Hepatocyte (in vitro differentiated cells): ENCODE measurements around the gene GGTLC1. TPM values are rescaled to one million over a fixed set of nuclear protein-coding genes. Genes with fewer than 3 reads are reported as not detected.

Experiments used
- DNase-seq: peaks from one replicate; pipeline ENCODE4 v3.0.0-alpha.2; 2016; ENCODE audit warnings: low spot score
- H2AFZ ChIP-seq: fragments of 200-600 bp; sonication (generic); 2 replicates; pipeline ENCODE4 v1.6.0; 2016; ENCODE audit warnings: antibody characterized with exemption, mild to moderate bottlenecking
- H3K27ac ChIP-seq: fragments of 200-600 bp; sonication (generic); 2 replicates; pipeline ENCODE4 v1.5.1; 2016; ENCODE audit warnings: mild to moderate bottlenecking
- H3K27me3 ChIP-seq: fragments of 200-600 bp; sonication (generic); 2 replicates; pipeline ENCODE4 v1.6.1; 2016
- H3K36me3 ChIP-seq: fragments of 200-600 bp; sonication (generic); replicated peaks from 2 replicates; pipeline ENCODE4 v1.5.1; 2016; ENCODE audit warnings: low read depth; ENCODE audit not compliant: insufficient read depth
- H3K4me1 ChIP-seq: fragments of 200-600 bp; sonication (generic); 2 replicates; pipeline ENCODE4 v1.5.1; 2016; ENCODE audit warnings: mild to moderate bottlenecking, moderate library complexity; ENCODE audit not compliant: insufficient read depth
- H3K4me2 ChIP-seq: fragments of 200-600 bp; sonication (generic); 2 replicates; pipeline ENCODE4 v1.6.0; 2016
- H3K4me3 ChIP-seq: fragments of 200-600 bp; sonication (generic); 2 replicates; pipeline ENCODE4 v1.5.1; 2016; ENCODE audit warnings: mild to moderate bottlenecking
- H3K79me2 ChIP-seq: fragments of 200-600 bp; sonication (generic); 2 replicates; pipeline ENCODE4 v1.6.0; 2017; ENCODE audit warnings: mild to moderate bottlenecking
- H3K9me2 ChIP-seq: fragments of 200-600 bp; sonication (generic); replicated peaks from 2 replicates; pipeline ENCODE4 v1.6.0; 2017; ENCODE audit warnings: mild to moderate bottlenecking; ENCODE audit not compliant: insufficient read depth
- H3K9me3 ChIP-seq: fragments of 200-600 bp; sonication (generic); 2 replicates; pipeline ENCODE4 v1.5.1; 2016; ENCODE audit warnings: low read depth, mild to moderate bottlenecking
- H4K20me1 ChIP-seq: fragments of 200-600 bp; sonication (generic); 2 replicates; pipeline ENCODE4 v1.6.0; 2016; ENCODE audit warnings: mild to moderate bottlenecking; ENCODE audit not compliant: insufficient read depth, poor library complexity, severe bottlenecking
- CTCF ChIP-seq: fragments of 200-600 bp; sonication (generic); IDR thresholded peaks from 2 replicates; pipeline ENCODE4 v1.5.1; 2016; ENCODE audit warnings: antibody characterized with exemption, mild to moderate bottlenecking; ENCODE audit not compliant: poor library complexity
- EZH2 ChIP-seq: fragments of 200-600 bp; sonication (generic); IDR thresholded peaks from 2 replicates; pipeline ENCODE4 v1.6.1; 2016; ENCODE audit warnings: antibody characterized with exemption, mild to moderate bottlenecking, borderline replicate concordance
- EZH2phosphoT487 ChIP-seq: fragments of 200-600 bp; sonication (generic); IDR thresholded peaks from one replicate; pipeline ENCODE4 v1.6.1; 2018; ENCODE audit warnings: antibody characterized with exemption, mild to moderate bottlenecking, low read depth, moderate library complexity; ENCODE audit not compliant: unreplicated experiment, severe bottlenecking
- WGBS: methylation state at CpG from one replicate; pipeline ENCODE4 v1.1.6; 2016; ENCODE audit warnings: low lambda C conversion rate; ENCODE audit errors: missing lambda C conversion rate; 5-methylcytosine and 5-hydroxymethylcytosine counted together
- polyA plus RNA-seq: library from polyadenylated mRNA; unstranded; fragments of >200 nt; fragmentation: Nextera tagmentation; extraction: Ambion mirVana; gene quantifications from 2 replicates; pipeline ENCODE4 v1.2.1, GENCODE V29; 2016
- total RNA-seq: library from RNA; depleted of rRNA; stranded (reverse); fragments of >200 nt; gene quantifications from 2 replicates; pipeline ENCODE4 v1.2.3, GENCODE V29; 2014

The GGTLC1 gene
- total and polyA plus RNA-seq, 2 experiments from 2014 or later = not detected

- H3K4me2 ChIP-seq = no peak overlapping the region
- no peaks in the 10 kb centered on the region for H3K9me3 ChIP-seq
- H3K27ac ChIP-seq = no peak overlapping the region
- H3K36me3 ChIP-seq = no peaks in the 10 kb centered on the region
- no peaks in the 10 kb centered on the region for H3K4me1 ChIP-seq
- no peaks in the 10 kb centered on the region for H3K79me2 ChIP-seq
- no peak overlapping the region for H3K4me3 ChIP-seq
- WGBS = 80% methylated on average over 13 of the region's 13 CpGs
- H3K27me3 ChIP-seq = no peaks in the 10 kb centered on the region
- no peak overlapping the region for H2AFZ ChIP-seq
- no peak for DNase-seq
- H4K20me1 ChIP-seq = no peaks in the 10 kb centered on the region
- no peak for TF ChIP-seq CTCF
- no peaks in the 10 kb centered on the region for H3K9me2 ChIP-seq
Measured at GRCh38 chr20:23954008-23954745, 34.4 kb downstream of the GGTLC1 start.

- Histone ChIP-seq H3K9me3 (no peaks in the 10 kb centered on the region), H3K27me3 (no peaks in the 10 kb centered on the region), H3K4me1 (no peaks in the 10 kb centered on the region), H3K9me2 (no peaks in the 10 kb centered on the region), H3K4me2 (no peak overlapping the region), H3K36me3 (no peaks in the 10 kb centered on the region), H3K79me2 (no peaks in the 10 kb centered on the region), H3K27ac (no peak overlapping the region), H4K20me1 (no peaks in the 10 kb centered on the region), H2AFZ (no peak overlapping the region), H3K4me3 (no peak overlapping the region)
- DNase-seq = no peak
- TF ChIP-seq EZH2phosphoT487 = no peak
- no peak for TF ChIP-seq EZH2
- no peak for TF ChIP-seq CTCF
- 54% methylated on average over 3 of the region's 3 CpGs for WGBS
Measured at GRCh38 chr20:23946206-23946605, 42.4 kb downstream of the GGTLC1 start.

GRCh38 chr20:23943304-23943703 lies 45.3 kb downstream of the GGTLC1 start:
- Histone ChIP-seq H4K20me1 (no peaks in the 10 kb centered on the region), H2AFZ (no peak overlapping the region), H3K4me2 (no peak overlapping the region), H3K27me3 (no peaks in the 10 kb centered on the region), H3K36me3 (no peaks in the 10 kb centered on the region), H3K9me3 (no peaks in the 10 kb centered on the region), H3K79me2 (no peaks in the 10 kb centered on the region), H3K4me3 (no peak overlapping the region), H3K4me1 (no peaks in the 10 kb centered on the region), H3K27ac (no peak overlapping the region), H3K9me2 (no peaks in the 10 kb centered on the region)
- DNase-seq = no peak
- TF ChIP-seq EZH2 (no peak), EZH2phosphoT487 (no peak), CTCF (no peak)
- 86% methylated on average over 5 of the region's 5 CpGs for WGBS

- no peak for TF ChIP-seq EZH2
- no peak for TF ChIP-seq EZH2phosphoT487
- no peak for TF ChIP-seq CTCF
- H3K9me3 ChIP-seq = no peaks in the 10 kb centered on the region
- no peak for DNase-seq
- no peak overlapping the region for H2AFZ ChIP-seq
- H3K4me1 ChIP-seq = no peaks in the 10 kb centered on the region
- no peak overlapping the region for H3K4me3 ChIP-seq
- no peaks in the 10 kb centered on the region for H4K20me1 ChIP-seq
- no peaks in the 10 kb centered on the region for H3K36me3 ChIP-seq
- H3K4me2 ChIP-seq = no peak overlapping the region
- no peak overlapping the region for H3K27ac ChIP-seq
- no peaks in the 10 kb centered on the region for H3K27me3 ChIP-seq
- H3K79me2 ChIP-seq = no peaks in the 10 kb centered on the region
- no peaks in the 10 kb centered on the region for H3K9me2 ChIP-seq
Measured at GRCh38 chr20:23939641-23940040, 48.9 kb downstream of the GGTLC1 start.
